ENCODE measurements around the gene PSMB10. TPM values are rescaled to one million over a fixed set of nuclear protein-coding genes. Genes with fewer than 3 reads are reported as not detected.

The PSMB10 gene
- total RNA-seq (2022), result 26.9 and 31.6 TPM in 2 replicates
- percentile 52 among the genes with signal in this experiment for Bru-seq, nascent RNA
- percentile 54 among the genes with signal in this experiment for BruChase-seq, experiment 1, labeled RNA remaining after a 2-hour chase
- BruChase-seq, experiment 2, labeled RNA remaining after a 6-hour chase, result percentile 59 among the genes with signal in this experiment
- long read RNA-seq, transcript PSMB10-201 (8 exons, 1,218 nt), result major isoform, 18 of 48 reads
- long read RNA-seq, transcript PSMB10-203 (4 exons, 591 nt), result minor isoform, 14 of 48 reads
- long read RNA-seq, partial matches to known transcripts, result 9 of 48 reads
- long read RNA-seq, other reads (novel, unspliced or antisense), result 7 of 48 reads

- Mint-ChIP-seq H3K4me3 (ENCODE audit: unreplicated experiment) (peak within 1 kb of the TSS; percentile 97), H3K27ac (ENCODE audit: unreplicated experiment) (peak within 1 kb of the TSS; percentile 95), H3K36me3 (ENCODE audit: insufficient read depth, unreplicated experiment) (peaks cover 85% of the 10 kb centered on the region), H3K4me1 (ENCODE audit: low read depth, unreplicated experiment) (peaks cover 28% of the 10 kb centered on the region), H3K27me3 (ENCODE audit: insufficient read depth, unreplicated experiment) (no peaks in the 10 kb centered on the region), H3K9me3 (ENCODE audit: unreplicated experiment) (no peaks in the 10 kb centered on the region)
- Histone ChIP-seq H3K27me3 (replicated peaks; ENCODE audit: control insufficient read depth, insufficient read depth, low read length) (no peaks in the 10 kb centered on the region), H3K4me1 (peaks cover 16% of the 10 kb centered on the region), H3K9me3 (no peaks in the 10 kb centered on the region), H3K36me3 (ENCODE audit: control insufficient read depth, insufficient read depth, low read length) (no peaks in the 10 kb centered on the region), H3K4me3 (ENCODE audit: low read depth, low read length) (peak within 1 kb of the TSS; percentile 87)
- BruUV-seq (replicated peaks), result TSS peak; percentile 72
- peak in 1 of 2 experiments; percentile 58 for DNase-seq
- no peak for TF ChIP-seq CTCF (IDR thresholded peaks at IDR 0.05; ENCODE audit: insufficient read depth in 1 of 2, low read depth in 1 of 2, low read length in 1 of 2, severe bottlenecking in 1 of 2, unreplicated experiment in 1 of 2)
- intact Hi-C loops (cut with micrococcal nuclease; ENCODE audit: unreplicated experiment), result loop anchor here (5.0 to 10.0 kb wide), 2 partner anchors 374 to 412 kb away; partner anchors contain the start of genes CTCF and RIPOR1
- CTCF ChIA-PET, result interaction anchor here (0.7 to 4.2 kb wide), 16 partner anchors 8 to 508 kb away, joined by 3 to 47 read pairs (median 4); partner anchors contain the start of genes ACD, LCAT, NRN1L and RANBP10
- POLR2A ChIA-PET, result interaction anchor here (1.0 to 3.1 kb wide), 16 partner anchors 10 to 374 kb away, joined by 3 to 14 read pairs (median 4); partner anchors contain the start of genes ACD, CTCF, DDX28 and DUS2
Measured at GRCh38 chr16:67936124-67936879, at the start of gene PSMB10. Gene PSMB10 (minus strand): TSS chr16:67936850. CDS start chr16:67936749, 101 bp downstream.

GRCh38 chr16:67982011-67982696, 45.5 kb upstream of the PSMB10 start:
- no peak overlapping the region for H3K4me3 Mint-ChIP-seq (ENCODE audit: unreplicated experiment)
- H3K4me1 Mint-ChIP-seq (ENCODE audit: low read depth, unreplicated experiment), result peaks cover 5% of the 10 kb centered on the region
- intact Hi-C loops (cut with micrococcal nuclease; ENCODE audit: unreplicated experiment), result no loop called here
- Histone ChIP-seq H3K27me3 (replicated peaks; ENCODE audit: control insufficient read depth, insufficient read depth, low read length) (no peaks in the 10 kb centered on the region), H3K36me3 (ENCODE audit: control insufficient read depth, insufficient read depth, low read length) (no peaks in the 10 kb centered on the region), H3K4me3 (ENCODE audit: low read depth, low read length) (no peak overlapping the region), H3K9me3 (no peaks in the 10 kb centered on the region), H3K4me1 (peaks cover 4% of the 10 kb centered on the region; the same call in 1 of the 2 replicates)
- TF ChIP-seq CTCF (IDR thresholded peaks at IDR 0.05; ENCODE audit: insufficient read depth in 1 of 2, low read depth in 1 of 2, low read length in 1 of 2, severe bottlenecking in 1 of 2, unreplicated experiment in 1 of 2), result no peak
- H3K36me3 Mint-ChIP-seq (ENCODE audit: insufficient read depth, unreplicated experiment), result no peaks in the 10 kb centered on the region
- DNase-seq, result no peak
- H3K27me3 Mint-ChIP-seq (ENCODE audit: insufficient read depth, unreplicated experiment), result no peaks in the 10 kb centered on the region
- ChIA-PET CTCF (interaction anchor here (0.6 to 1.2 kb wide), 2 partner anchors 12 to 165 kb away, joined by 3 read pairs; no protein-coding TSS in a partner anchor), POLR2A (interaction anchor here (0.6 kb wide), 2 partner anchors 103 to 608 kb away, joined by 4 to 10 read pairs; no protein-coding TSS in a partner anchor)
- no peak overlapping the region for H3K27ac Mint-ChIP-seq (ENCODE audit: unreplicated experiment)
- no peaks in the 10 kb centered on the region for H3K9me3 Mint-ChIP-seq (ENCODE audit: unreplicated experiment)
- no TSS peak for BruUV-seq (replicated peaks)

All from Caco-2 (cell line).